WTC11 (cell line): ENCODE data around the gene COBL. TPM values are rescaled to one million over a fixed set of nuclear protein-coding genes. Genes with fewer than 3 reads are reported as not detected.

Source experiments
- ATAC-seq: fragments of 200-7000 bp; cut with Tn5 transposase; 2 replicates; pipeline ENCODE4 v1.10.0; 2021; ENCODE audit warnings: mild to moderate bottlenecking, moderate library complexity
- CTCF ChIA-PET: fragments of 300-600 bp; sonication (Branson Sonifier 250); formaldehyde crosslinking; loops from one replicate; lab custom pipeline; 2021; ENCODE audit warnings: antibody characterized with exemption; lab: Charles Lee
- POLR2A ChIA-PET: fragments of 350-600 bp; sonication (Branson Sonifier 250); formaldehyde crosslinking; loops from one replicate; lab custom pipeline; 2021; ENCODE audit warnings: antibody characterized with exemption; lab: Charles Lee
- DNase-seq: peaks from one replicate; pipeline ENCODE4 v3.0.0; 2021; ENCODE audit warnings: low spot score
- H3K27ac Mint-ChIP-seq: 2 replicates; pipeline ENCODE4 v1.8.0; 2021; ENCODE audit warnings: mixed read lengths
- H3K27me3 Mint-ChIP-seq: 2 replicates; pipeline ENCODE4 v1.8.0; 2021; ENCODE audit warnings: low read depth, mild to moderate bottlenecking, moderate library complexity, mixed read lengths
- H3K36me3 Mint-ChIP-seq: 2 replicates; pipeline ENCODE4 v1.8.0; 2021; ENCODE audit warnings: mixed read lengths
- H3K4me1 Mint-ChIP-seq: 2 replicates; pipeline ENCODE4 v1.8.0; 2022; ENCODE audit warnings: mixed read lengths
- H3K4me3 Mint-ChIP-seq: 2 replicates; pipeline ENCODE4 v1.8.0; 2021; ENCODE audit warnings: mild to moderate bottlenecking, moderate library complexity, mixed read lengths
- H3K9me3 Mint-ChIP-seq: 2 replicates; pipeline ENCODE4 v1.8.0; 2021; ENCODE audit warnings: mixed read lengths
- AFF4 ChIP-seq: sonication (generic); formaldehyde crosslinking; IDR thresholded peaks from 2 replicates; pipeline ENCODE4 v1.8.1; 2023; ENCODE audit warnings: mild to moderate bottlenecking, missing genetic modification reagents, borderline replicate concordance
- CREM ChIP-seq: sonication (generic); formaldehyde crosslinking; IDR thresholded peaks from 2 replicates; pipeline ENCODE4 v1.8.1; 2022; ENCODE audit warnings: mild to moderate bottlenecking, missing genetic modification reagents, moderate library complexity
- ERG ChIP-seq: fragments of 250-450 bp; sonication (Bioruptor Pico); IDR thresholded peaks from 2 replicates; pipeline ENCODE4 v1.8.0; 2021; ENCODE audit warnings: mild to moderate bottlenecking
- FOXP1 ChIP-seq: sonication (generic); formaldehyde crosslinking; IDR thresholded peaks from 2 replicates; pipeline ENCODE4 v1.8.0; 2022; ENCODE audit warnings: missing genetic modification reagents, mild to moderate bottlenecking, moderate library complexity, borderline replicate concordance
- GRHL2 ChIP-seq: fragments of 250-450 bp; sonication (Bioruptor Pico); IDR thresholded peaks from 2 replicates; pipeline ENCODE4 v1.8.0; 2022; ENCODE audit warnings: mild to moderate bottlenecking, moderate library complexity; ENCODE audit not compliant: insufficient replicate concordance, severe bottlenecking
- GTF2I ChIP-seq: fragments of 250-450 bp; sonication (Bioruptor Pico); conservative IDR thresholded peaks from 2 replicates; pipeline ENCODE4 v1.4.0; 2021; ENCODE audit warnings: mild to moderate bottlenecking
- HMGA2 ChIP-seq: fragments of 250-450 bp; sonication (Bioruptor Pico); IDR thresholded peaks from 2 replicates; pipeline ENCODE4 v1.4.0; 2021; ENCODE audit warnings: mild to moderate bottlenecking, moderate library complexity
- MYBL2 ChIP-seq: sonication (generic); formaldehyde crosslinking; IDR thresholded peaks from 2 replicates; pipeline ENCODE4 v1.8.1; 2023; ENCODE audit warnings: mild to moderate bottlenecking, moderate library complexity, missing genetic modification reagents
- NFATC4 ChIP-seq: fragments of 250-450 bp; sonication (Bioruptor Pico); IDR thresholded peaks from 2 replicates; pipeline ENCODE4 v1.9.0; 2021; ENCODE audit warnings: mild to moderate bottlenecking
- NFYB ChIP-seq: sonication (generic); formaldehyde crosslinking; conservative IDR thresholded peaks from 2 replicates; pipeline ENCODE4 v1.8.0; 2022; ENCODE audit warnings: low read depth, missing genetic modification reagents
- OVOL2 ChIP-seq: fragments of 250-450 bp; sonication (Bioruptor Pico); IDR thresholded peaks from 2 replicates; pipeline ENCODE4 v1.9.0; 2021; ENCODE audit warnings: mild to moderate bottlenecking, borderline replicate concordance
- TEAD1 ChIP-seq: sonication (generic); formaldehyde crosslinking; IDR thresholded peaks from 2 replicates; pipeline ENCODE4 v1.8.0; 2022; ENCODE audit warnings: mild to moderate bottlenecking, missing genetic modification reagents
- ZNF396 ChIP-seq: fragments of 250-450 bp; sonication (Bioruptor Pico); IDR thresholded peaks from 2 replicates; pipeline ENCODE4 v1.8.0; 2021; ENCODE audit warnings: mild to moderate bottlenecking, moderate library complexity, borderline replicate concordance
- ZNF416 ChIP-seq: fragments of 250-450 bp; sonication (Bioruptor Pico); IDR thresholded peaks from 2 replicates; pipeline ENCODE4 v1.9.0; 2021; ENCODE audit warnings: mild to moderate bottlenecking, inconsistent platforms
- total RNA-seq: library from RNA; stranded (reverse); gene quantifications from 3 replicates; pipeline ENCODE4 v1.2.3, GENCODE V29; 2021
- TF ChIP-seq, protein P1 (sequence below): fragments of 250-450 bp; sonication (Bioruptor Pico); IDR thresholded peaks from 2 replicates; pipeline ENCODE4 v2.1.2; 2022; ENCODE audit warnings: mild to moderate bottlenecking, moderate library complexity
- TF ChIP-seq, protein P2 (sequence below): fragments of 250-450 bp; sonication (Bioruptor Pico); IDR thresholded peaks from 2 replicates; pipeline ENCODE4 v1.9.0; 2021; ENCODE audit warnings: moderate library complexity, mild to moderate bottlenecking, inconsistent platforms, borderline replicate concordance
- TF ChIP-seq, protein P3 (sequence below): sonication (generic); formaldehyde crosslinking; IDR thresholded peaks from 2 replicates; pipeline ENCODE4 v1.8.1; 2022; ENCODE audit warnings: missing genetic modification reagents, borderline replicate concordance
- TF ChIP-seq, protein P4 (sequence below): sonication (generic); formaldehyde crosslinking; IDR thresholded peaks from 2 replicates; pipeline ENCODE4 v1.8.1; 2023; ENCODE audit warnings: mild to moderate bottlenecking, missing genetic modification reagents, moderate library complexity
- TF ChIP-seq, protein P5 (sequence below): sonication (generic); formaldehyde crosslinking; conservative IDR thresholded peaks from 2 replicates; pipeline ENCODE4 v1.8.1; 2022; ENCODE audit warnings: mild to moderate bottlenecking, missing genetic modification reagents
- TF ChIP-seq, protein P6 (sequence below): fragments of 200-600 bp; IDR thresholded peaks from 2 replicates; pipeline ENCODE4 v1.8.0; 2022; ENCODE audit warnings: antibody characterized with exemption
- TF ChIP-seq, protein P7 (sequence below): sonication (generic); formaldehyde crosslinking; IDR thresholded peaks from 2 replicates; pipeline ENCODE4 v1.8.1; 2022; ENCODE audit warnings: low read depth, mild to moderate bottlenecking, moderate library complexity, missing genetic modification reagents, borderline replicate concordance

The COBL gene
- total RNA-seq, 1 experiment from 2014 or later, result 36.5 TPM

DNA sequence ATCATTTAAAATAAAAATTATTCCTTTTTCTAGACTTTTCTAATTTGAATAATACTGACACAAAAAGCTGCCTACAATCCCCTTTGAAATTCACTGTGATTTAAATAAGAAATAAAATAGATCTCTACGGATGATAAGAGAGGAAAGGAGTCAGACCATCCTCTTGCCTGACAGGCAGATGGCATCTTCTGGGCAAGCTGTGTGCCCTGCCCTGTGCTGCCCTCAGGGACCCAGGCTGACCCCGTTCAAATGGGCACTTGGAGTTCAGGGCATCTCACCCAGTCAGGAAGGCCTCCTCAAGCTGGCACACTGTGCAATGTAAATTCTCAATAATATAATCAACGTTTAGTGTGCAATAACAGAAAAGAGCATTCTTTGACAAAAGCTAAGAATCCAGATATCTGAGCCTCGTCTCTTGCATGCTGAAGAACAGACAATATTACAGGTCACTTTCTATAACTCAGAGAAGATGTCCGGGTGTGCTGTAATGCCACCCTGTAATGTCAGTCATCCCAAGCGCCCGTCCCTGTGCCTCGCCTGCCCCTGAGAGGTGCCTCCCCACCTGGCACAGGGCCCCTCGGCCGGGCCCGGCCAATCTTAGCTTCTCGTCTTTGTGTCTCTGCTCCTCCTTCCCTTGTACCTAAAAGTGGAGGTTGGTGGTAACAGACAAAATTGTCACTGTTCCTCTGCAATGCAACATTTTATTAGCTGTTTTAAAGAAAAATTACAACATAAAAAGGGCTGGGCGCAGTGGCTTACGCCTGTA lies 263.3 kb downstream of the COBL start:
- DNase-seq (no peak), ATAC-seq (no peak)
- Mint-ChIP-seq H3K27ac (no peak overlapping the region), H3K36me3 (no peaks in the 10 kb centered on the region), H3K27me3 (no peaks in the 10 kb centered on the region; the same call in 1 of the 2 replicates), H3K9me3 (no peaks in the 10 kb centered on the region), H3K4me3 (no peak overlapping the region), H3K4me1 (no peaks in the 10 kb centered on the region)
- CTCF ChIA-PET, result interaction anchor here (1.1 to 1.5 kb wide), 3 partner anchors 88 to 110 kb away, joined by 3 to 6 read pairs (median 3); no protein-coding TSS in a partner anchor
- TF ChIP-seq, protein P1, sequence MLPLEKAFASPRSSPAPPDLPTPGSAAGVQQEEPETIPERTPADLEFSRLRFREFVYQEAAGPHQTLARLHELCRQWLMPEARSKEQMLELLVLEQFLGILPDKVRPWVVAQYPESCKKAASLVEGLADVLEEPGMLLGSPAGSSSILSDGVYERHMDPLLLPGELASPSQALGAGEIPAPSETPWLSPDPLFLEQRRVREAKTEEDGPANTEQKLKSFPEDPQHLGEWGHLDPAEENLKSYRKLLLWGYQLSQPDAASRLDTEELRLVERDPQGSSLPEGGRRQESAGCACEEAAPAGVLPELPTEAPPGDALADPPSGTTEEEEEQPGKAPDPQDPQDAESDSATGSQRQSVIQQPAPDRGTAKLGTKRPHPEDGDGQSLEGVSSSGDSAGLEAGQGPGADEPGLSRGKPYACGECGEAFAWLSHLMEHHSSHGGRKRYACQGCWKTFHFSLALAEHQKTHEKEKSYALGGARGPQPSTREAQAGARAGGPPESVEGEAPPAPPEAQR (CRISPR knock-in tag), result no peak
- no peak for TF ChIP-seq GRHL2 (CRISPR knock-in tag)
- TF ChIP-seq MYBL2 (CRISPR knock-in tag), result no peak
- no peak for TF ChIP-seq ERG (CRISPR knock-in tag)
- TF ChIP-seq, protein P2, sequence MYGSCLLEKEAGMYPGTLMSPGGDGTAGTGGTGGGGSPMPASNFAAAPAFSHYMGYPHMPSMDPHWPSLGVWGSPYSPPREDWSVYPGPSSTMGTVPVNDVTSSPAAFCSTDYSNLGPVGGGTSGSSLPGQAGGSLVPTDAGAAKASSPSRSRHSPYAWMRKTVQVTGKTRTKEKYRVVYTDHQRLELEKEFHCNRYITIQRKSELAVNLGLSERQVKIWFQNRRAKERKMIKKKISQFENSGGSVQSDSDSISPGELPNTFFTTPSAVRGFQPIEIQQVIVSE (CRISPR knock-in tag), result no peak
- TF ChIP-seq, protein P3, sequence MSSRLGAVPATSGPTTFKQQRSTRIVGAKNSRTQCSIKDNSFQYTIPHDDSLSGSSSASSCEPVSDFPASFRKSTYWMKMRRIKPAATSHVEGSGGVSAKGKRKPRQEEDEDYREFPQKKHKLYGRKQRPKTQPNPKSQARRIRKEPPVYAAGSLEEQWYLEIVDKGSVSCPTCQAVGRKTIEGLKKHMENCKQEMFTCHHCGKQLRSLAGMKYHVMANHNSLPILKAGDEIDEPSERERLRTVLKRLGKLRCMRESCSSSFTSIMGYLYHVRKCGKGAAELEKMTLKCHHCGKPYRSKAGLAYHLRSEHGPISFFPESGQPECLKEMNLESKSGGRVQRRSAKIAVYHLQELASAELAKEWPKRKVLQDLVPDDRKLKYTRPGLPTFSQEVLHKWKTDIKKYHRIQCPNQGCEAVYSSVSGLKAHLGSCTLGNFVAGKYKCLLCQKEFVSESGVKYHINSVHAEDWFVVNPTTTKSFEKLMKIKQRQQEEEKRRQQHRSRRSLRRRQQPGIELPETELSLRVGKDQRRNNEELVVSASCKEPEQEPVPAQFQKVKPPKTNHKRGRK (CRISPR knock-in tag), result no peak
- POLR2A ChIA-PET, result no interaction called here

DNA sequence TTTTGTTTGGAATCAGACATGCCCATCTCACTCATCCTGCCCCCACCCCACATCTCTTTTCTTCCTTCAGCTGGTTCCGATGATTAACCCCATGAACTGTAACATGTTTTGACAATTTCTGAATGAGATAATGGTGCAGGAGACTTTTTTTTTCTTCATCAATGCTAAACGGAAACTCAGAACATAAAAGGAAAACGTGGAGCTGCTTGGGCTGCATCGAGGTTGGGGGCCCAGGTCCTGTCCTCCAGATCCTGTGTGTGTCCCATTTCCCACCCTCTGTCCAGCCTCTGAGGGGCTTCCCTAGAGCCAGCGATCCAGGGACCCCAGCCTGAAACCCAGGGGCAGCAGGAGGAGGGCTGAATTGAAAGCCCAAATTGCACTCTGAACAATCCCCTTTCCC lies 270.1 kb downstream of the COBL start:
- ATAC-seq, result no peak
- Mint-ChIP-seq H3K4me3 (no peak overlapping the region), H3K9me3 (peaks cover 14% of the 10 kb centered on the region), H3K27me3 (no peaks in the 10 kb centered on the region), H3K4me1 (no peaks in the 10 kb centered on the region), H3K36me3 (peaks cover 24% of the 10 kb centered on the region), H3K27ac (no peak overlapping the region)
- ChIA-PET CTCF (no interaction called here), POLR2A (no interaction called here)
- no peak for DNase-seq
- TF ChIP-seq ZNF416 (CRISPR knock-in tag) (no peak), FOXP1 (CRISPR knock-in tag) (no peak), ZNF396 (CRISPR knock-in tag) (no peak), AFF4 (CRISPR knock-in tag) (no peak), TEAD1 (CRISPR knock-in tag) (no peak), NFATC4 (CRISPR knock-in tag) (no peak), HMGA2 (CRISPR knock-in tag) (no peak), GTF2I (CRISPR knock-in tag) (no peak), OVOL2 (no peak), NFYB (CRISPR knock-in tag) (no peak), CREM (no peak)
- TF ChIP-seq, protein P4, sequence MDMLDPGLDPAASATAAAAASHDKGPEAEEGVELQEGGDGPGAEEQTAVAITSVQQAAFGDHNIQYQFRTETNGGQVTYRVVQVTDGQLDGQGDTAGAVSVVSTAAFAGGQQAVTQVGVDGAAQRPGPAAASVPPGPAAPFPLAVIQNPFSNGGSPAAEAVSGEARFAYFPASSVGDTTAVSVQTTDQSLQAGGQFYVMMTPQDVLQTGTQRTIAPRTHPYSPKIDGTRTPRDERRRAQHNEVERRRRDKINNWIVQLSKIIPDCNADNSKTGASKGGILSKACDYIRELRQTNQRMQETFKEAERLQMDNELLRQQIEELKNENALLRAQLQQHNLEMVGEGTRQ (CRISPR knock-in tag), result no peak
- TF ChIP-seq, protein P5, sequence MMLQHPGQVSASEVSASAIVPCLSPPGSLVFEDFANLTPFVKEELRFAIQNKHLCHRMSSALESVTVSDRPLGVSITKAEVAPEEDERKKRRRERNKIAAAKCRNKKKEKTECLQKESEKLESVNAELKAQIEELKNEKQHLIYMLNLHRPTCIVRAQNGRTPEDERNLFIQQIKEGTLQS (CRISPR knock-in tag), result no peak
- TF ChIP-seq, protein P6, sequence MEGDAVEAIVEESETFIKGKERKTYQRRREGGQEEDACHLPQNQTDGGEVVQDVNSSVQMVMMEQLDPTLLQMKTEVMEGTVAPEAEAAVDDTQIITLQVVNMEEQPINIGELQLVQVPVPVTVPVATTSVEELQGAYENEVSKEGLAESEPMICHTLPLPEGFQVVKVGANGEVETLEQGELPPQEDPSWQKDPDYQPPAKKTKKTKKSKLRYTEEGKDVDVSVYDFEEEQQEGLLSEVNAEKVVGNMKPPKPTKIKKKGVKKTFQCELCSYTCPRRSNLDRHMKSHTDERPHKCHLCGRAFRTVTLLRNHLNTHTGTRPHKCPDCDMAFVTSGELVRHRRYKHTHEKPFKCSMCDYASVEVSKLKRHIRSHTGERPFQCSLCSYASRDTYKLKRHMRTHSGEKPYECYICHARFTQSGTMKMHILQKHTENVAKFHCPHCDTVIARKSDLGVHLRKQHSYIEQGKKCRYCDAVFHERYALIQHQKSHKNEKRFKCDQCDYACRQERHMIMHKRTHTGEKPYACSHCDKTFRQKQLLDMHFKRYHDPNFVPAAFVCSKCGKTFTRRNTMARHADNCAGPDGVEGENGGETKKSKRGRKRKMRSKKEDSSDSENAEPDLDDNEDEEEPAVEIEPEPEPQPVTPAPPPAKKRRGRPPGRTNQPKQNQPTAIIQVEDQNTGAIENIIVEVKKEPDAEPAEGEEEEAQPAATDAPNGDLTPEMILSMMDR, result no peak
- TF ChIP-seq, protein P7, sequence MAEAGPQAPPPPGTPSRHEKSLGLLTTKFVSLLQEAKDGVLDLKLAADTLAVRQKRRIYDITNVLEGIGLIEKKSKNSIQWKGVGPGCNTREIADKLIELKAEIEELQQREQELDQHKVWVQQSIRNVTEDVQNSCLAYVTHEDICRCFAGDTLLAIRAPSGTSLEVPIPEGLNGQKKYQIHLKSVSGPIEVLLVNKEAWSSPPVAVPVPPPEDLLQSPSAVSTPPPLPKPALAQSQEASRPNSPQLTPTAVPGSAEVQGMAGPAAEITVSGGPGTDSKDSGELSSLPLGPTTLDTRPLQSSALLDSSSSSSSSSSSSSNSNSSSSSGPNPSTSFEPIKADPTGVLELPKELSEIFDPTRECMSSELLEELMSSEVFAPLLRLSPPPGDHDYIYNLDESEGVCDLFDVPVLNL (CRISPR knock-in tag), result no peak
